B cell (primary cell): Measurements from ENCODE around the gene TTC21A.

ENCODE experiments used
- CTCF ChIP-seq: fragments of 200-600 bp; IDR thresholded peaks from one replicate; pipeline ENCODE4 v1.8.0; 2022; ENCODE audit warnings: antibody characterized with exemption, mild to moderate bottlenecking
- EZH2 ChIP-seq: IDR thresholded peaks from 2 replicates; pipeline ENCODE4 v1.6.1; 2012; ENCODE audit warnings: borderline replicate concordance, low read depth, mild to moderate bottlenecking, moderate library complexity, low read length; ENCODE audit not compliant: insufficient read depth, poor library complexity, severe bottlenecking

GRCh38 chr3:39169712-39170111 lies 62.2 kb downstream of the TTC21A start:
- TF ChIP-seq EZH2 (no peak), CTCF (no peak)
